ENCODE results near the gene EMD.
A peak's percentile ranks its signal among the peaks of the same experiment; 100 is the strongest.
"Not testable (repeated sequence)": the region's sequence is repeated elsewhere in the genome, so short reads cannot be mapped to it uniquely, and the experiment has no call there.

Gene EMD

DNA sequence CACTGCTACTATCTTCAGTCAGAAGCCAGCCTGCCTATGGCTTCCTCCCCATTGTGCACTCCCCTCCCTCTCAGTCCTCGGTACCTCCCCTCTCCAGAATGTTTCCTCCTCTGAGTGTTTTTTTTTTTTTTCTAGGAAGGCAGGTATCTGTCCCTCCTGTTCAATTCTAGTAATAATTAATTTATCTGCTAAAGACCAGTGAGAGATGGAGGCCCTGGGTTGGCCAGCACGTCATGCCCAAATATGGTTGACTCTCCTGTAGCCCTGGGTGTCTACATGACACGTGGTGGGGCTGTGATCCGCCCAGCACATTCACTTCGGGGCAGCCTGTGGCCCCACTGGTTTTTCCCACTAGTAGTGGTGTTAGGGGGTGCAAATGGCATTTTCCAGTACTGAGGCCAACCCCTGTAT is 6.5 kb upstream of the EMD start:
- no peak for DNase-seq

DNA sequence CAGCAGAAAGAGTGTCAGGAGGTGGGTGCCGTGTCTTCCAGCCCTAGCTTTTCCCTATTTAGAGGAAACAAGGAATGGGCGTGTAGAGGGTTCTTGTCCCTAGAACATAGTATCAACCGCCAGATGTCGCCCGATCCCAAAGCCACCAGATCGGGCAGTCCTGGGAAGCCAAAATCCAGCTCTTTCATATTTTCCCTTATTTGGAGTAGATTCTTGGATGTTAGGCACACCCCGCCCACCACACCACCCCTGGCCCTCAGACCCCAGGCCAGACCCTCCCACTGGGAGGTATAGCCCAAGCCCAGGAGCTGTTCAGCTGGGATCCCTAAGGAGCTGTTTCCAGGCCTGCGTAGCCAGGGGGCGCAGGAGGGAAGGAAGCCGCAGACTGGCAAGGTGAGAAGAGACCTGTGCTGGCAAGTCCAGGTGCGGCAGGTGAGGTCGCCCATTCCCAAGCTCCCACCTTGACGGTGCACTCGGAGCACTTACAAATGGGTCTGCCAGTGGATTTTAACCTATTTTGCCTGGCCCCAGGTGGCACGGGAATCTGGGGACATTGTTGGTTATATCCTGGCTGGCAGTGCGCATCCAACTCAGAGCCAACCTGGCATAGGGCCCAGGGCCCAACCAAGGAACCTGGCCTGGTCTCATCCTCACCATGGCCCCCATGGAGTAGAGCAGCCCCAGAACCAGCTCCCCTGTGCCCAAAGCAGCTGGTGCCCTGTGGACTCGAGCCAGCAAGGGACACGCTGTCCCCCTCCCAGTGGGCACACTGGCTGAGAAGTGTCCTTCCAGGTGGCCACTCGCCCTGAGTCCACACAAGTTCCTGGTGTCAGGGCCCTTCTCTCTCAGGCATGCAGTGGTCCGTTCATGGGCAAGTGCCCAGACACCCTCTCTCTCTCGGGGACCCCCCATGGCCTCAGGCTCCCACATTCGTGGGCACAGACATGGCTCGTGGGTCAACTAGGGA is 5.5 kb upstream of the EMD start:
- DNase-seq: peak in 1 of 2 donors; percentile 1

DNA sequence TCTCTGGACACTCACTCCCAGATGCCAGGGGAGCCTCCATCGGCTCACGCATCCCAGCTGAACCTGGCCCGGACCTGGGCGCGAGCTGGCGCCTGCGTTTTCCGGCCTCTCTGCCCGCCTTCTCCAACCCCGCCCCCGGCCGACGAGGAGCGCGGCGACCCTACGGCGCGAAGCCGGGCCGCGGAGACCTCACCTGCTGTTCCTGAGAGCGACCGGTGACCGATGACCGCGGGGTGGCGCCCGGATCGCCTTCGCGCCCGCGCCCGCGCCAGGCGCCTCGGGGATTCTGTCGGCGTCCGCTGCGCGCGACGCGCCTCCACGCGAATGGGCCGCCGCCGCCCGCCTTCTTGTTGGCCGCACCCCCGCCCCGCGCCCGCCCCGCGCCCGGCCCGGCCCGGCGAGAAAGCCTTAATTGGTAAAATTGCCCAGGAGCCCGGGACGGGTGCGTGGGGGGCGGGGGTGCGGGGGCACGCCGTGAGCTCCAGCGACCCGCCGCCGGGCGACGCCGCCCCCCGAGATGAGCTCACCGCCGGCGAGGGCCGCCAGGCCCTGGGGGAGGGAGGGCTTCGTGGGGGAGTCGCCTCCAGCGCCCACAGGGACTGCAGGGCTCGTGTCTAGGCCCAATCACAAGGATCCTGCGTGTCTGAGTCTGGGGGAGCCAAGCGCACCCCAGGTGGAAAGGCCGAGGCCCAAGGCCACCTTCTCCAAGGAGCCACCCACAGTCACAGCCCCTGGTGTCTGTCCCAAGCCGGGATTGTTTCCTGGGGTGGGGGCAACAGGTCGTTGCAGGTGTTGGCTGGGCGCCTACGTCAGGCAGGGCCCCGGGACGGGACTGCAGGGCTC is 4.6 kb upstream of the EMD start, which contains the start of gene FLNA:
Gene FLNA, minus strand, starts transcription at position 322 of the 843 bp plus-strand sequence. CDS start 3,389 bp downstream, outside the sequence.
- DNase-seq: no peak

DNA sequence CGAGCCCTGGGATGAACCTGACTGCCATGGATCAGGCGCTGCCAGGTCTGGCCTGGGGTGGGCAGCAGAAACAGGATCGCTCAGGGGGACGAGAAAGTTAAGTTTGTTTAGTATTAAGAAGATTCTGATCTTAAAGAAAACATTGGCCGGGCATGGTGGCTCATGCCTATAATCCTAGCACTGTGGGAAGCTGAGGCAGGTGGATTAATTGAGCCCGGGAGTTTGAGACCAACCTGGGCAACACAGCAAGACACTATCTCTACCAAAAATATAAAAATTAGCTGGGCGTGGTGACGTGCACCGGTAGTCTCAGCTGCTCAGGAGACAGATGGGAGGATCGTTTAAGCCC is 4.0 kb upstream of the EMD start:
- DNase-seq: no peak

DNA sequence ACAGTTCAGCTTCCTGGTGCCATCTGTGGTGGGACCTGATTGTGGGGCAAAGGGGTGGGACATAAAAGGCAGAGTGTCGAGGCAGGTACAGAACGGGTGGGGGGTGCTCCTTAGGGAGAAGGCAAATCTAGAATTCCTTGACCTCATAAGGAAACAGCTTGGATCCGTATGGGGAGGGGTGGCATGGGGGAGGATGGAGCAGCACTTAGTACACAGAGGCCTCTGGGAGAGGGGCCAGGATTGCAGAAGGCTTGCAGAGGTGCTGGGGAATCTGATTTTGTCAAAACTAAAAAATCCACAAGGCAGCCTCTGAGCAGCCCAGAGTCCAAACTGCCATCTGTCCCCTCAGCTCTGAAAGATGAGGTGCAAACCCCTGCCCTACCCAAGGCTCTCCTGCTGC is 2.3 kb upstream of the EMD start:
- DNase-seq: no peak

DNA sequence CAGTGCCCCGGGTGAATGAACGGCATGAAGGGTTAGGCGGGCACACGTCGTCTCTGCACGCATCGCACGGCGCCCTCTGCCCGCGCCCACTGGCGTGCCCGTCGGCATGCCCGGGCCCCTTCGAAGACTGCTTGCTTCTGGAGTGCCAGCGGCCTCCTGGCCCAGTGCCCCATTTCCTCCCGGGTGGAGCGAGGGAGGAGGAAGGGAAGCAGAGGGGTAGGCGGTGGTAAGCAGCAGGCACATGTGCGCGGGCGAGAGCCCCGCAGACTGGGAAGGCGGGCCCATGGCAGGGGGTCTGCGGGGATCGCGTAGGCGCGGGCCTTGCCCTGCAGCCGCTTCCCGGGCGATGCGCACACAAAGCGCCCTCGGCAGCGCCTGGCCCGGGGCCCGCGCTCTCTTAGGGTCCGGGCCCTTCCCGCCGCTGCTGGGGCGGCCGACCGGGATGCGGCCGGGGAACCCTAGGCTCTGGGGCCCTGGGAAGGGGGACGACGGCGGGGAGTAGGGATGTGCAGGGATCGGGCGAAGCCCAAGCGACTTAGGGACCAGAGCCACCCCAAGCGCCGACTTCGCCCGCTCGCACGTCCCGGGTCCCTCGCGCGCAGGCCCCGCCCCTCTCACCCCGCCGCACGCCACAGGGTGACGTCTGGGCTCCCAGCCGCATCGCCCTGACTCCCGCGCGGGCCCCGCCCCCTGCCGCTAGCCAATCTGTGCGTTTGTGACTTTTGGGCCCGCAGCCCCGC is 866 bp upstream of the EMD start:
- DNase-seq: peak in 1 of 2 donors; percentile 90

DNA sequence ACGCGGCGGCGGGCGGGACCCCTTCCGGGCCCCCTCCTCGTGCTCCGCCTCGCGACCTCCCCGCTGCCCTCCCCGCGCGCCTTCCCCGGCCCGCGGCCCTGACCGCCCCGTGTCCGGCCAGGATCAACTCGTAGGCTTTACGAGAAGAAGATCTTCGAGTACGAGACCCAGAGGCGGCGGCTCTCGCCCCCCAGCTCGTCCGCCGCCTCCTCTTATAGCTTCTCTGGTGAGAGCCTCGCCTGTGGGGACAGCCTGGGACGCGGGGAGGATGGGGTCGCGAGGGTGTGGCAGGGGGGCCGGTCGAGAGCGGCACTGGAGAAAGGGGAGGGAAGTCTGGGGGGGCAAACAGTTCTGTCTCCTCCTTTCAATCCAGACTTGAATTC is 465 bp downstream of the EMD start:
- no peak for DNase-seq

DNA sequence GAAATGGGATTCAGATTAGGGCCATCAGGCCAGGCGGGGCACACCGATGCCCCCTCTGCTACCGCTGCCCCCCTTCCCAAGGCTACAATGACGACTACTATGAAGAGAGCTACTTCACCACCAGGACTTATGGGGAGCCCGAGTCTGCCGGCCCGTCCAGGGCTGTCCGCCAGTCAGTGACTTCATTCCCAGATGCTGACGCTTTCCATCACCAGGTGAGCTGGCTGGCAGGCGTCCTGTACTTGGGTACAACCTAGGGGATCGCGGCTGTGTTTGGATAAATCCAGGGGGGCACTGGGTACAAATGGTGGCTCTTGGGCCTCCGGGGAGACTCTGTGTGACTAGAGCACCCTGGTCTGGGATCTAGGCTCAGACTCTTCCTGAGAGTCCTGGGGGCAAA is 1.1 kb downstream of the EMD start:
- no peak for DNase-seq

DNA sequence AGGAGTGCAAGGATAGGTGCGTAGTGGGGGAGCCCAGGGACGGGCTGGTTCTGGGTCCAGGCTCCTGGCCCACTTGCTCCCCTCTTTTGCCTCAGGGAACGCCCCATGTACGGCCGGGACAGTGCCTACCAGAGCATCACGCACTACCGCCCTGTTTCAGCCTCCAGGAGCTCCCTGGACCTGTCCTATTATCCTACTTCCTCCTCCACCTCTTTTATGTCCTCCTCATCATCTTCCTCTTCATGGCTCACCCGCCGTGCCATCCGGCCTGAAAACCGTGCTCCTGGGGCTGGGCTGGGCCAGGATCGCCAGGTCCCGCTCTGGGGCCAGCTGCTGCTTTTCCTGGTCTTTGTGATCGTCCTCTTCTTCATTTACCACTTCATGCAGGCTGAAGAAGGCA is 1.7 kb downstream of the EMD start:
- DNase-seq: no peak

DNA sequence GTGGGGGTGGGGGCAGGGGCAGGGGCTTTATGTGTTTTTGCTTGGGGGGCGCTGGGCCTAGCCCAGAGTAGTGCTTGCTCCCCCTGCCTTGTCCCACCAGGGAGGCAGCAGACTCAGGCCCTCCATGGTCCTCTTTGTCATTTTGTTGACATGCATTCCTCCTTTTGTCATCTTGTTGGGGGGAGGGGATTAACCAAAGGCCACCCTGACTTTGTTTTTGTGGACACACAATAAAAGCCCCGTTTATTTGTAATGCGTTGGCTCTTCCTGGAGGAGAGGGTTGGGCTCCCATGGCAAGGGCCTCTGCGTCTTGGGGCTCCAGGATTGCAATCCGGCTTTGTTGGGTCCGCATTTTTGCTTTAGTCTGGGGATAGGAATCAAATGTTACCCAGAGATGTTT is 2.2 kb downstream of the EMD start:
- no peak for DNase-seq

DNA sequence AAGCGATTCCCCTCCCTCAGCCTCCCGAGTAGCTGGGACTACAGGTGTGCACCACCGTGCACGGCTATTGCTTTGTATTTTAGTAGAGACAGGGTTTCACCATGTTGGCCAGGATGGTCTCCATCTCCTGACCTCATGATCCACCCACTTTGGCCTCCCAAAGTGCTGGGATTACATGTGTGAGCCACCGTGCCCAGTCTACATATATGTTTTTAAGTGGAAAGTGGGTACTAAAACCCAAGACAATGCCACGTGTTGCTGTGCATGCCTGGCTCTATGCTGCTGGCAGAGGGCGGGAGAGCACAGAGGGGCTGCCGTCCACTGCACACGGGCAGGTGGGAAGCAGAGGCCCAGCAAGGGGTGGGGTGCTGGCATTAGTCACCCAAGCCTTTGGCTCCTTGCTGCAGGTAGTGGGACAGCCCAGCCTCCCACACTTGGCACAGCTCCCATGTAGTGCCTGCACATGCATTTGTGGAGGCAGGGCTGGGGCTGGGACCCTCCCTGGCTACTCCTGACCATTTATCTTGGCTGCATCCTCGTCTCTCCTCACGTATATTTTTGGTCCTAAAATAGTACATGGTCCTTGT is 3.5 kb downstream of the EMD start:
- DNase-seq: no peak

DNA sequence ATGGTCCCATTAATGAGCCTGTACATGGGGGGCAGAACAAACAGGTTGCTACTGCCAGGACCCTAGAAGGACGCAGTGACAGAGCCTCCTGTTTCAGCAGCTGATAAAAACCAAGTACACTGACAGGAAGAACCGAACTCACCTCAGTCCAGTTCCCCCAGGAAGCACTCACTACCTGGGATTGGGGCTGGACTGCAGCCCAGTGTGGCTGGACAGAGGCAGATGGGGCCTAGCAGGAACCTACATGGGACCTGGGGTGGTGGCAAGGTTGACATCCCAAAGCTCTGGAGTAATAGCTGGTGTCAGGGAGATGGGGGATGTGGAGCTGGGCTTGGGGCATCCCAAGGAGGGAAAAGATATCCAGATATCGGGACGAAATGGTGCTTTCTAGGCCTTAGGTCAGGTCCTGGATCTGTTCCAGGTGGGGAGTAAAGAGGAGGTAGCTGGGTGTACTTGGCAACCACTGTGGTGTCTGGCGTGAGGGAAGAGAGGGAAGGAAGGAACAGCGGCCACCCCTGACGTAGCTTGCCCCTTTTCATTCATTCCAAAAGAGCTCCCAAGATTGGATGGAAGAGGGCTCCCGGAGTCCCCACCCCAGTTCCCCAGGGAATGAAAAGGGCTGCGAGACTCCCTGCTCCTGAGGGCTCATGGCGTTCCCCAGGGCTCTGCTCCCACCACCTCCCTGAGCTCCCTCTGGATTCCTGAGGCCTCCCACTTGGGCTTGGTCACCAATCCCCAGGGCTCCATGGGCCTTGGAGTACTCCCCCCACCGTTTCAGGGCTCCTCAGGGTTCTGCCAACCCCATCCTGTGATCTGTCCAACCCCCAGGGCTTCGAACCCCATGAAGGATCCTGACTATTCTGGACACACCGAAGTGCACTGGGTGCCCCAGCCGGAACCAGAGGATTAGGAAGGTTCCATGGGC is 4.5 kb downstream of the EMD start:
- no peak for DNase-seq

DNA sequence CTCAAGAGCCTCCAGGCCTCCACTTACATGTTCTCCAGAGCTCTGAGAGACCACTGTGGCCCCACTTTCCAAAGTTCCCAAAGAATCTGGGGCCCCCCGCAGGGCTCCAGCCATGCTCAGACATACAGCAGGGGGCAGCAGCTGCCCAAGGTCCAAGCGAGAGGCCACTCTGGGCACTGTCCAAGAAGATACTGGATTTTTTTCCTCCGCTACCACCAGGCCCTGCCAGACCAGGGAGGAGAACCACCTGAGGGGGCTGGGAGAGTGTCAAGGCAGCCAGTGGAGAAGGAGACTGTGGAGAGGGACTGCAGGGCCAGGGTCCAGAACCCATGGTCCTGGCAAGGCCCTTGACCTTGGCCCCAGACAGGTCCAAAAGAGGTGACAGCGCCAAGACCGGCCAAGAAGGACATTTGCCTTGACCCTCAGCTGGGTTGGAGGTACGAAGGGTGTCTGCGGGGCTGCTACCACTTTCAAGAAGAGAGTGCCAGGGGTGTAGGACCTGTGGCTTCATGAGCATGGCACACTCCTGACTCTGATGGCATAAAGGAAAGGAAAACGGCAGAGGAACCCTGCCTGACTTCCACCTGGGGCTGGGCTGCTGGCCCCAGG is 5.3 kb downstream of the EMD start:
- no peak for DNase-seq

DNA sequence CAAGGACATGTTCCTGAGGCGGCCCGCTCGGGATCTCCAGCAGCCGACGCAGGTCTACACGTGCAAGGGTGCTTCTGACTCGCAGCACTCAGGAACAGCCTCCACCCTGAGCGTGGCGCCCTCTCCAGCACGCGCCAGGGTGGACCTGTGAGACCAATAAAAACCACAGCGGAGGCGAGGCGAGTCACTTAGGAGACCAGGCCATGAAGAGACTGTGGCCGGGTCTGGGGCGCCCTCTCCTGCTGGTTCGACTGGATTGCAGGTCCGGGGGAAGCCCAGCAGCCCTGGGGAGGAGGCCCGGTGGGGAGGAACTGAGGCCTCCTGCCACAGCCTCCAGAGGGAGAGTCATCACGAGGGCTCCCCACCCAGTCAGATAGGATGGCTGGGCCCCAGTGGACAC is 9.0 kb downstream of the EMD start:
- DNase-seq: not testable (repeated sequence)

DNA sequence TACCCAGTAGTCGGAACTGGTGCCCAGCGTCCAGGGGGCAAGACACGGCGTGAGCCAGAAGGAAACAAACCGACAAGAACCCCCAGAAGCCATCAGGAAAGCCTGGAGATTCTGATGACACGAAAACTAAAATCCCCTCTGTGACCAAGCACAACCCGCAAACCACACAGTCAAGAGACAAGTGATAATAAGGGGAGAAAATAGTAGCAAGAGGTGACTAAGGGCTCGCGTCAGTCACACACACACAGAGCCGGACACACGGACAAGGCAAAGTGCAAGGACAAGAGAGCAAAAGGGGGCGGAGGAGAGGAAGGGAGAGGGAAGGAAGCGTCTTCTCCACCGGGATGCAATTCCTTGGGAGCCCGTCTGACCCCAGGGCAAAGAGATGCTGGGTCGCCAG is 9.6 kb downstream of the EMD start:
- not testable (repeated sequence) for DNase-seq

DNA sequence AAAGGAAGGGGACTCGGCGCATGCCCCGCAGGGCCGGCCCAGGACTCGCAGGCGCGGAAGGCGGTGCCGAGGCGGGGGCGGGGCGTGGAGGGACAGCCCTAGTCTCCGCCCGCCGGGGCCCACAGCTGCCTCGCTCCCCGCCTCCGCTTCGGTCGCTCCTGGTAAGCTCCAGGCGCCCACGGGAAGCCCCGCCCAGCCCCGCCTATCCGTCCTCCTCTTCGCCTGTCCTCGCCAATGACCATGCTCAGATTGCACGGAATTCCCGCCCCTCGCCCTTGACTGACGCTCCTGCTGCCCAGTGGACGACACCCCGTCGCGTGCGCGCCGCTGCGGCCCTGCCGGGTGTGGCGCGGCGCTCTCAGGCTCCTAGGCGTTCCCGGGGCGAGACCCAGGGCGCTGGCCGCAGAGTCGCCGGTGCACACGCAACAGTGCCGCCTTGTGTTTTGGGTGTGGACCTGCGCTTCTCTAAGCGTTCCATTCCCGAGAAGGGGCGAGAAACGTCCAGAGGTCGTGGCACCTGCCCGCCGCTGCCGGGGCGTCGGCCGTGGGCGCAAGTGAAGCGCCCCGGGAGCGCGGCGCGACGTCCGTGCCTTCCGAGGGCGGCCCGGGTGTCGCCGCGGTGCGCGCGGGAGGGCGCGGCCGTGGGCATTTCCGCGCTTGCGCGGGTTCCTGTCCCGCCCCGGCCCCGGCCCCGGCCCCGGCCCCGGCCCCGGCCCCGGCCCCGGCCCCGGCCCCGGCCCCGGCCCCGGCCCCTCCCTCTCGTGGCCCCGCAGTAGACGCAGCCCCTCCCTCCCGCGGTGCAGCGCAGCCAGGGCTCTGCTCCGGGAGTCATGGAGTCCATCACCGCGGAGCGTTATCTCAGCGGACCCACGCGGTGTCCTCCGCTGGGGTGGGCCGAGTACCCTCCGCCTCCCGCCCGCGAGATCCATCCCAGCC is 11.0 kb downstream of the EMD start:
- not testable (repeated sequence) for DNase-seq

DNA sequence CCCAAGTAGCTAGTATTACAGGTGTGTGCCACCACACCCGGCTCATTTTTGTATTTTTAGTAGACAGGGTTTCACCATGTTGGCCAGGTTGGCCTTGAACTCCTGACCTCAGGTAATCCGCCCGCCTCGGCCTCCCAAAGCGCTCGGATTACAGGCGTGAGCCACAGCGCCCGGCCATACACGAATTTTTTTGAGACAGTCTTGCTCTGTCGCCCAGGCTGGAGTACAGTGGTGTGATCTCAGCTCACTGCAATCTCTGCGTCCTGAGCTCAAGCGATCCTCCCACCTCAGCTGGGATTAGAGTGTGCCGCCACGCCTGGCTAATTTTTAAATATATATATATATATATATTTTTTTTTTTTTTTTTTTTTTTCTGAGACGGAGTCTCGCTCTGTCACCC is 17.3 kb downstream of the EMD start:
- not testable (repeated sequence) for DNase-seq

DNA sequence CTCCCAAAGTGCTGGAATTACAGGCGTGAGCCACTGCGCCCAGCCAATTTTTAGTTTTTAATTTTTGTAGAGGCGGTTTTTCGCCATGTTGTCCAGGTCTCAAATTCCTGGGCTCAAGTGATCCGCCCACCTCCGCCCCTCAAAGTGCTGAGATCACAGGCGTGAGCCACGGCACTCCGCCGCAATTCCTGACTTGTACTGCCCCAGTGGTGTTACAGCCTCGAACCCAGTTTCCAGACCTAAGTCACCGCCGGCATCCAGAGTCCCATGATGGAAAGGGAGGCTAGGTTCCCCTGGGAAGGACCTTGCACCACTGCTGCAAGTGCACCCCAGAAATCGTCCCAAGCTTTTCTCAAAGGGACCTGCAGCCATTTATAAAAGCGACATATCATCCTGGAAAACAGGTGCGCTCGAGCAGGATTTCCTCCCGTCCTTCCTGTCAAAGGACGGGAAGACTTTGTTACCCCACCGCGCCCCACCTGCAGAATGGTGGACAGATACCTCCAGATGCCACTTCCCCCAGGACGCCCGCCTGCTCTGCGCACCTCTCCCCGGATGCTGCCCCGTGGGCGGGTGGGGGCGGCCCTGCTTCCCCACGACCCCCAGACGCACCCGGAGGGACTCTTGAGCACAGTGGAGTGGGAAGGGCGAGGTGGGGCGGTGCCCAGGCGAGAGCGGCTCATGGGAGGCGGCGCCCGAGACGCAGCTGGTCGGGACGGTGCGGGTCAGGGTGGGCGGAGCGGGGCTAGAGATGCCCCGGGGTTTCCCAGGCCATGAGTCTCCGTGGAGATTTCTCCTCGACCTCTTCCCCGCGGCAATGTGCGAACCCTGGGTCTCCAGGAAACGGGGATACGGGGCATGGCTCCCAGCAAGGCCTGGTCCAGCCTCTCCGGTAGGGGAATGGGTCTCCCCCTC is 18.1 kb downstream of the EMD start:
- DNase-seq: peak in 1 of 2 donors; percentile 62

All from bone marrow (tissue), 2 donors.